Measurements from ENCODE around the gene PLCB4.

GRCh38 chr20:9179867-9180266 is 111.0 kb downstream of the PLCB4 start:
- TF ChIP-seq POLR2A (IDR thresholded peaks at IDR 0.05) (no peak), CTCF (IDR thresholded peaks at IDR 0.05) (no peak)
